Erythroblast (primary cell): Measurements from ENCODE around the gene USP2.

Experiments used
- GATA1 ChIP-seq: IDR thresholded peaks from 2 replicates; pipeline ENCODE4 v1.6.1; 2011; ENCODE audit warnings: low read depth, mild to moderate bottlenecking, control low read depth, low read length, moderate library complexity
- POLR2A ChIP-seq: IDR thresholded peaks from 2 replicates; pipeline ENCODE4 v1.6.1; 2011; ENCODE audit warnings: mild to moderate bottlenecking, low read length

DNA sequence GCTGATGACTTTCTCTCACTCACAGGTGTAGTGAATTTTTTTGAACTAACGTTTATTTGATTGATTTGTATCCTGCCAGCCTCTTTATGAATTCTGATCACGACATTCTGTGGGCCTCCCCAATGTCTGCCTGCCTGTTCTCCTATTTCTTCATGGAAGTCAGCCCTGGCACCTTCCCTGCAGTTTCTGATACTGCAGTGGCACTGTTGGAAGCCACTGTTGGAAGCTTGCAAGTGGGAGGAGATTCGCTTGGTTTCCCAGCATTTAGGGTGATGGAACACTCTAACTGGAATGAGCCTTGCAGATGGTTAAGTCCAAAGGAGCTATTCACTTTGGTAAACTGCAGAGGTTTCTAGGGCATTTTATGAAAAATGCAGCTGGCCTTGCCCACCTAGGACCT is 42.8 kb upstream of the USP2 start:
- TF ChIP-seq POLR2A (no peak), GATA1 (no peak)
